Adrenal gland (tissue), 19 donors: Measurements from ENCODE around the gene SLC9A2. TPM values are rescaled to one million over a fixed set of nuclear protein-coding genes. Genes with fewer than 3 reads are reported as not detected.
A peak's percentile ranks its signal among the peaks of the same experiment; 100 is the strongest.

Experiments used
- DNase-seq, 7 donors: peaks; one replicate each; pipeline ENCODE4 v3.0.0-alpha.2; 2019 to 2020
- H3K27ac ChIP-seq, 5 donors: fragments of 200-600 bp; sonication (generic) in 4 of 5; 1 replicate in 3 of 5; 2 replicates in 2 of 5; pipeline versions ENCODE4 v1.5.1 to v1.8.0; 2016 to 2020; ENCODE audit warnings: mild to moderate bottlenecking in 1 of 5
- H3K27me3 ChIP-seq: fragments of 200-600 bp; 2 replicates; pipeline ENCODE4 v1.8.0; 2021
- H3K36me3 ChIP-seq, 2 donors: fragments of 200-600 bp; replicated peaks in 1 of 2; 1 replicate in 1 of 2; 2 replicates in 1 of 2; pipeline versions ENCODE4 v1.5.1 to v1.8.0; 2018 to 2022
- H3K4me1 ChIP-seq, 2 donors: fragments of 200-600 bp; replicated peaks in 1 of 2; 1 replicate in 1 of 2; 2 replicates in 1 of 2; pipeline versions ENCODE4 v1.5.1 to v1.8.0; 2018 to 2021
- H3K4me3 ChIP-seq, 4 donors: fragments of 200-600 bp; sonication (generic) in 3 of 4; one replicate each; pipeline ENCODE4 v1.5.1; 2016 to 2018
- H3K9me3 ChIP-seq, 3 donors: fragments of 200-600 bp; sonication (generic) in 1 of 3; replicated peaks in 1 of 3; 1 replicate in 2 of 3; 2 replicates in 1 of 3; pipeline versions ENCODE4 v1.5.1 to v1.8.0; 2016 to 2021
- POLR2A ChIP-seq, 2 donors: fragments of 450-650 bp; IDR thresholded peaks; one replicate each; pipeline ENCODE4 v1.6.1; 2017; ENCODE audit warnings: antibody characterized with exemption in 2 of 2, mild to moderate bottlenecking in 2 of 2, moderate library complexity in 1 of 2
- WGBS, 4 donors: extraction: QIAGEN DNeasy Blood & Tissue Kit in 2 of 4; methylation state at CpG; one replicate each; pipeline versions ENCODE4 v1.1.5 to v1.1.7; 2013 to 2017; 5-methylcytosine and 5-hydroxymethylcytosine counted together
- intact Hi-C, 2 donors: fragments of 100-400 bp; cut with DNase I; formaldehyde crosslinking; loops; one replicate each; pipeline versions ENCODE4 v1.14.1 to v1.15.0; 2022 to 2023
- long read RNA-seq, 10 donors: library from polyadenylated mRNA in 3 of 10; unstranded in 2 of 10; stranded (forward) in 1 of 10; transcript quantifications; one replicate each; pipeline ENCODE4 v2.0.0 and lab custom pipeline, GENCODE V29; 2021 to 2026
- polyA plus RNA-seq, 3 donors: library from polyadenylated mRNA; stranded (reverse); fragments of 200-250 nt in 2 of 3; fragments of 350-450 nt in 1 of 3; fragmentation: Illumina TruSeq in 1 of 3; extraction: RNeasy Lipid Tissue Mini Kit (QIAGEN cat#74804) in 1 of 3; gene quantifications; one replicate each; pipeline ENCODE4 v1.2.3, GENCODE V29; 2013 to 2014
- total RNA-seq, 9 donors: library from RNA; depleted of rRNA in 4 of 9; stranded (reverse); fragments of >200 nt in 4 of 9; fragments of 120-200 nt in 1 of 9; fragmentation: NEBNext Ultra II Directional in 1 of 9; extraction: Animal tissue kit (Norgen Biotek cat#: 25700) in 1 of 9; gene quantifications; one replicate each; pipeline versions ENCODE4 v1.1.0 to v1.2.4, GENCODE V29; 2013 to 2023
- TF ChIP-seq, protein P1 (sequence below), 6 experiments: fragments of 450-650 bp in 4 of 6; fragments of 200-600 bp in 2 of 6; sonication (generic) in 1 of 6; IDR thresholded peaks; 1 replicate in 5 of 6; 2 replicates in 1 of 6; pipeline versions ENCODE4 v1.5.1 to v1.8.0; 2016 to 2021; ENCODE audit warnings: antibody characterized with exemption in 6 of 6, mild to moderate bottlenecking in 2 of 6, moderate library complexity in 1 of 6
- donor health status: healthy with polysubstance abuse.
- donor health status: Bipolar disorder and iron deficiency.
- donor health status: DM: yes; HTN: yes; CAD: no.
- donor health status: DM: no; HTN: no; CAD: no.
- donor health status: DM: no; HTN: no; CAD: no.
- donor health status: DM: yes; HTN: yes; CAD: no.

The SLC9A2 gene, protein sequence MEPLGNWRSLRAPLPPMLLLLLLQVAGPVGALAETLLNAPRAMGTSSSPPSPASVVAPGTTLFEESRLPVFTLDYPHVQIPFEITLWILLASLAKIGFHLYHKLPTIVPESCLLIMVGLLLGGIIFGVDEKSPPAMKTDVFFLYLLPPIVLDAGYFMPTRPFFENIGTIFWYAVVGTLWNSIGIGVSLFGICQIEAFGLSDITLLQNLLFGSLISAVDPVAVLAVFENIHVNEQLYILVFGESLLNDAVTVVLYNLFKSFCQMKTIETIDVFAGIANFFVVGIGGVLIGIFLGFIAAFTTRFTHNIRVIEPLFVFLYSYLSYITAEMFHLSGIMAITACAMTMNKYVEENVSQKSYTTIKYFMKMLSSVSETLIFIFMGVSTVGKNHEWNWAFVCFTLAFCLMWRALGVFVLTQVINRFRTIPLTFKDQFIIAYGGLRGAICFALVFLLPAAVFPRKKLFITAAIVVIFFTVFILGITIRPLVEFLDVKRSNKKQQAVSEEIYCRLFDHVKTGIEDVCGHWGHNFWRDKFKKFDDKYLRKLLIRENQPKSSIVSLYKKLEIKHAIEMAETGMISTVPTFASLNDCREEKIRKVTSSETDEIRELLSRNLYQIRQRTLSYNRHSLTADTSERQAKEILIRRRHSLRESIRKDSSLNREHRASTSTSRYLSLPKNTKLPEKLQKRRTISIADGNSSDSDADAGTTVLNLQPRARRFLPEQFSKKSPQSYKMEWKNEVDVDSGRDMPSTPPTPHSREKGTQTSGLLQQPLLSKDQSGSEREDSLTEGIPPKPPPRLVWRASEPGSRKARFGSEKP
- 1 to 10 TPM in 1 of 9 donors, under 1 TPM in 6, not detected in 2; 0.13 to 2.1 (median 0.30) TPM for total RNA-seq
- 1 to 10 TPM in 1 of 3 donors, under 1 TPM in 2; 0.03 to 1.8 (median 0.24) TPM for polyA plus RNA-seq
- long read RNA-seq, donor 1, result 0 reads
- long read RNA-seq, donor 2, result 0 reads
- long read RNA-seq, donor 3, result 0 reads
- long read RNA-seq, donor 4, result 0 reads
- long read RNA-seq, donor 5, result 0 reads
- long read RNA-seq, donor 6, result 0 reads
- long read RNA-seq, donor 7, result 0 reads
- long read RNA-seq, donor 8, result 0 reads
- long read RNA-seq, donor 9, result 0 reads
- long read RNA-seq, donor 10, result 0 reads

GRCh38 chr2:102619414-102620319 lies at the start of gene SLC9A2:
Gene SLC9A2, plus strand, starts transcription at chr2:102619553. Its CDS starts 296 bp downstream, at chr2:102619849.
- DNase-seq, result peak in 3 of 7 donors; percentile 7 to 34 (median 16)
- WGBS, 4 donors, result 0 to 18% (median 3%) methylated on average over 5 to 85 of the region's 85 CpGs
- peaks cover 12 to 14% of the 10 kb centered on the region in 2 donors for H3K4me1 ChIP-seq
- intact Hi-C loops, result loop anchor here (10.0 kb wide), 3 partner anchors 75 to 145 kb away; partner anchors contain the start of gene SLC9A4 (in 2 of the 2)
- peaks cover 37% of the 10 kb centered on the region for H3K27me3 ChIP-seq
- peak within 1 kb of the TSS in 2 of 4 donors; percentile 30 to 59 for H3K4me3 ChIP-seq
- no peaks in the 10 kb centered on the region for H3K36me3 ChIP-seq
- no peak within 1 kb of the TSS for H3K27ac ChIP-seq
- TF ChIP-seq POLR2A (IDR thresholded peaks at IDR 0.05), result no peak
- TF ChIP-seq, protein P1, sequence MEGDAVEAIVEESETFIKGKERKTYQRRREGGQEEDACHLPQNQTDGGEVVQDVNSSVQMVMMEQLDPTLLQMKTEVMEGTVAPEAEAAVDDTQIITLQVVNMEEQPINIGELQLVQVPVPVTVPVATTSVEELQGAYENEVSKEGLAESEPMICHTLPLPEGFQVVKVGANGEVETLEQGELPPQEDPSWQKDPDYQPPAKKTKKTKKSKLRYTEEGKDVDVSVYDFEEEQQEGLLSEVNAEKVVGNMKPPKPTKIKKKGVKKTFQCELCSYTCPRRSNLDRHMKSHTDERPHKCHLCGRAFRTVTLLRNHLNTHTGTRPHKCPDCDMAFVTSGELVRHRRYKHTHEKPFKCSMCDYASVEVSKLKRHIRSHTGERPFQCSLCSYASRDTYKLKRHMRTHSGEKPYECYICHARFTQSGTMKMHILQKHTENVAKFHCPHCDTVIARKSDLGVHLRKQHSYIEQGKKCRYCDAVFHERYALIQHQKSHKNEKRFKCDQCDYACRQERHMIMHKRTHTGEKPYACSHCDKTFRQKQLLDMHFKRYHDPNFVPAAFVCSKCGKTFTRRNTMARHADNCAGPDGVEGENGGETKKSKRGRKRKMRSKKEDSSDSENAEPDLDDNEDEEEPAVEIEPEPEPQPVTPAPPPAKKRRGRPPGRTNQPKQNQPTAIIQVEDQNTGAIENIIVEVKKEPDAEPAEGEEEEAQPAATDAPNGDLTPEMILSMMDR (IDR thresholded peaks at IDR 0.05), result no peak
- H3K9me3 ChIP-seq, result no peaks in the 10 kb centered on the region

DNA sequence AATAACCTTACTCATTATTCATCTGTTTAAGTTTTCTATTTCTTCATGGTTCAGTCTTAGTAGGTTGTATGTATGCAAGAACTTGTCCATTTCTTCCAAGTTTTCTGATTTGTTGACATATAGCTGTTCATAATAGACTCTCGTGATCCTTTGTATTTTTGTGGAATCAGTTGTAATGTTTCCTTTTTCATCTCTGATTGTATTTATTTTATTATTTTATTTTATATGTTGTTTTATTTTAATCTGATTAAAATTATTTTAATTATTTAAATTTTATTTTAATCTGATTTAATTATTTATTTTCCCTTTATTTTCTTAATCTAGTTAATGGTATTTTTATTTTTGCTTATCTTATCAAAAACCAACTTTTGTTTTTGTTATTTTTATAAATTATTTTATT lies 43.5 kb upstream of the SLC9A2 start:
- TF ChIP-seq POLR2A (IDR thresholded peaks at IDR 0.05), result no peak
- TF ChIP-seq, protein P1 (IDR thresholded peaks at IDR 0.05), result no peak
- H3K27ac ChIP-seq, result no peak overlapping the region
- 83 to 94% (median 86%) methylated on average over 1 of the region's 1 CpG for WGBS, 4 donors
- no peak overlapping the region for H3K4me3 ChIP-seq
- H3K4me1 ChIP-seq, result no peaks in the 10 kb centered on the region
- DNase-seq, result no peak
- H3K27me3 ChIP-seq, result no peaks in the 10 kb centered on the region
- no peaks in the 10 kb centered on the region for H3K9me3 ChIP-seq
- no peaks in the 10 kb centered on the region for H3K36me3 ChIP-seq
- intact Hi-C loops, result no loop called here

DNA sequence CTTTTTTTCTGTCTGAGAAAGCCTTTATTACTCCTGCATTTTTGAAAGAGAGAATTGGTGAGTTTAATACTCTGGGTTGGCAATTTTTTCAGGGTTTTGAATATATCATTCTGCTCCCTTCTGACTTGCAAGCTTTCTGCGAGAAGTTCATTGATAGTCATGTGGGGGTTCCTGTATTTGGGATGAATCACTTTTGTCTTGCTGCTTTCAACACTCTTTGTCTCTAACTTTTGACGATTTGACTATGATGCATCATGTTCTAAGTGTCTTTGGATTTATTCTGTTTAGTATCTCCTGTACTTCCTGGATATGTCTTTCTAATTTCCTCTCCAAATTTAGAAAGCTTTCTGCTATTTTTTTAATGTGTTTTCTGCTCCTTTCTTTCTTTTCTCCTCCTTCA lies 41.0 kb upstream of the SLC9A2 start:
- intact Hi-C loops, result no loop called here
- Histone ChIP-seq H3K9me3 (no peaks in the 10 kb centered on the region), H3K4me3 (no peak overlapping the region), H3K27ac (no peak overlapping the region), H3K27me3 (no peaks in the 10 kb centered on the region), H3K4me1 (no peaks in the 10 kb centered on the region), H3K36me3 (no peaks in the 10 kb centered on the region)
- 78 to 82% (median 79%) methylated on average over 2 of the region's 2 CpGs for WGBS, 4 donors
- TF ChIP-seq, protein P1 (IDR thresholded peaks at IDR 0.05), result no peak
- TF ChIP-seq POLR2A (IDR thresholded peaks at IDR 0.05), result no peak
- no peak for DNase-seq
